NCI-H526 (cell line): ENCODE measurements around the gene LHFPL6.
A peak's percentile ranks its signal among the peaks of the same experiment; 100 is the strongest.

Experiments
- DNase-seq, 2 experiments: peaks; one replicate each; lab custom pipeline; 2025; lab: John Stamatoyannopoulos, UW

The LHFPL6 gene

DNA sequence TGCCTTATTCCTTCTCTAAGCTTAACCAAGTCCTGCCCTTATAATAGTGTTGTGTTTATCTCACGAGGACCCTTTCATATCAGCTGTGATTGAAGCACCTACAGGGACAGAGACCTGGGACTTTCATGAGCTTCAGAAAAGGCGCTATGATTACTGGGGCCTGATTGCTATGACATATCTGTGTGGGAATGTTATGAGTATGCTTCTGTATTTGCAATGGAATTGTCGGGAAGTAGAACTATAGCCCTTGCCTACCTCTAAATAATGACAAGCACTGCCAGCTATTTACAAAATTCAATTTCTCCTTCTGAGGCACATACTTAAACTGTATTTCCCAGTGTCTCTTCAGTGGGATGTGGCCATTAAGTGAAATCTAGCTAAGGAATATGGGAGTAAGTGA is 191.5 kb downstream of the LHFPL6 start:
- no peak for DNase-seq

DNA sequence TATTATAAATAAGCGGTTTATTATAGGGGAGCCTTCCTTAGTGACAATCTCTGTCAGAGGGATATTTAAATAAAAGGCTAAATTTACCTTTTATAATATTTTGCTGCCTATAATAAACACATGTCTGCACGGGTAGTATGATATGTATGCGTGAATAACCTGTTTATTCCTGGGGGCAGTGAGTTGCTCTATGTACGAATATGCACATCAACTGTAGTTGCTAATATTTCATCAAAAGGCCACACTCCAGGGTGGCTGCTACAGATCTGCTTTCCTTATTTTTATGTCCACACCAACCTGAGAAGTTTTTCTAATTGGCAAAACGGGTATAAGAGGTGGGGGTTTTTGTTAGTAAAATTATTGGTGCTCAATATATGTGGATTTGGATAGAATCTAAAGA is 192.0 kb downstream of the LHFPL6 start:
- DNase-seq: no peak

DNA sequence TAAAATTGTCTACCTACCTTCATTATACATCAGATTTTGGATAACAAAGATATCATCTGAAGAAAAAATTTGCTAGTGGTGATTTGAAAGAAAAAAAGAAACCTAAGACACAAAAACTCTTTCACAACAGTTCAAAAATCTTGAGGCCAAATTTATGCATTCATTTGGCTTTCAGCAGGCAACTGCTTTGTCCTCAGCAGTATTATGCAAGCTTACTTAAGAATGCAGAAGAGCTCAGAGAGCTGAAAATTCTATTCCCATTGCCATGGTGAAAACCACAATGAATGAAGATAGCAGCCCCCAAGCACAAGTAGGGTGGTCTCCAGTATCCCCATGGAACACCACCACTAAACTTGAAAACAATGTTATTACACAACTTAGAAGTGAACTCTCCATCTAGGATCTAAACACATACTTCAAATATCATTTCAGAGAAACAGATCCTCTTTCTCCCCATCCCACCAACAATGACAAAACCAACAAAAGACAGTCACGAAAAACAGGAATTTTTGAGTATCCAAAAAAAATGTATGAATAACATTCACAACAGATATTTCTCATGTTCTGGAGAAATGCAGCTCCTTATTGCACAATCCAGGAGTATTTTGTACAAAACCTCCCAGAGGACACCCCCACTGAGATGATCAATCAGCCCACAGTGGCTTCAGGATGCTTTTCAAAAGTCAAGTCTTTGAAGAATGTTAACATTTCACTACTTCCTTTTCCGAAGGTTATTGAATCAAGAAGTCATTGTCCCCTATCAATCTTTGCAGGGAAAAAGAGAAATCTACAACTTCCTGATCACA is 192.7 kb downstream of the LHFPL6 start:
- no peak for DNase-seq

DNA sequence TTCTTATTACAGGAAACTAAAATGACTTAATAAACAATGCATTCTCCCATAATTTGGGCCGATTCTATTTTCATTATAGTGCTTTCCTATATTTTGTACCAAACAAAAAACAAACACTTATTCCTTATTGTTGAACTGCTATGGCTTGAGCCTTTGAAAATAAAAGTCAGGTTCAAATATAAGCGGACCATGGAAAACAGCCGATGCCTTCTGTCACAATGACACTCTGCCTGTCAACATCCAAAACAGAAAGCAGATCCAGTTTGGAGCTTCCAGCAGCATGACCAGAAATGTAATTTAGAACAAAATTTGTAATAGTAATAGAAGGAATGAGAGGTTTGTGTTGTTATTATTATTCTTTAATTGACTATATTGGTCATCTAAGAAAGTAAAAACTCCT is 194.5 kb downstream of the LHFPL6 start:
- DNase-seq: no peak

DNA sequence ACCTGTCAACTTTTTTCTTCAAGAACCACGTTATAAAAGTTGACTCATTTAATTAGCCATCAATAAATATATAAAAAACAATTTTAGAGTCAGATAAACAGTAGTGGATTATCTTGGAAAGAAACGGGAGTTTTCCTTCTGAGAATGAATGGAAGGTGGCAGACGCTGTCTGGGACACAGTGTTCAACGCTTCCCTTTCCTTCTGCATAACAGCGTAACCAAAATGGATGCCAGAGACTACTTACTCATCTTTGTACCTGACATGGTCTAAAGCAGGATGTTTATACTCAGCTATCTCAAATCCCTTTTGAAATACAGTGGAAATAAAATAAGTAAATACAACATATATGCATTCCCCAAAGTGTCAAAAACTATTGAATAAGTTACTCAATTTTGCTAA is 195.2 kb downstream of the LHFPL6 start:
- DNase-seq: no peak

DNA sequence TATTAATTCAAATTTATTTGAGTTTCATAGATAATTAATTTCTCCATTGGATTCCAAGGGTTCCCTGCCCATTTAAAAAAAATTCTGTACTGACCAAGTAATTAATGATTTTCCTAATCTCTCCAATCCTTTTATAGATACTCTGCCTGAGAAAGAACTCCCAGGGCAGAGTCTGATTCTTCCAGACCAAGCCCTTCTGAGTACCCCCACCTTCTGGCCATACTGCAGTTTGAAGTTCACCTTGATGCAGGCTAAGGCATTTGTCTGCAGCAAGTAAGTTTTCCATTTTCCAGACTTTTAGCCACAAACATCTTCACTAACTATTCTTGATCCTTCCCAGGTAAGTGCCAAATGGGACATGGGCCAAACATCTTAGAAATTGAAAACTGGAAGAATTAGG is 195.9 kb downstream of the LHFPL6 start:
- no peak for DNase-seq

DNA sequence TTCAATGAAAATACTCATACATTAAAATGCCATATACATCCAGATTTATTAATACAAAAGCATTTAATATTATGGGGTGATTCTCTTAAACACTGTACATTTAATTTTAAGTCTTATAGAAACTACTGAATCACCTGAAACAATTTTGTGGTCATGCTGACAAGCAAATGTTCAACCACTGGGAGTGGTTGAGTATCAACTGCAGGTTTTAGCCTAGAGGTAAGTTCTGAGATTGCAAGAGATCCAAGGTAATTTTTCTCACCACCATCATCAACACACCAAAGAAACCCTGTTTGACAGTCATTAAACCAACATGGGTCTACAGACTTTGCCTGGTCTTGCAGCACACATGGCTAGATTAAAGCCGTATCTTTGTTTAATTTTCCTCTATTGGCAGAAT is 196.3 kb downstream of the LHFPL6 start:
- peak in 1 of 2 experiments; percentile 18 for DNase-seq

DNA sequence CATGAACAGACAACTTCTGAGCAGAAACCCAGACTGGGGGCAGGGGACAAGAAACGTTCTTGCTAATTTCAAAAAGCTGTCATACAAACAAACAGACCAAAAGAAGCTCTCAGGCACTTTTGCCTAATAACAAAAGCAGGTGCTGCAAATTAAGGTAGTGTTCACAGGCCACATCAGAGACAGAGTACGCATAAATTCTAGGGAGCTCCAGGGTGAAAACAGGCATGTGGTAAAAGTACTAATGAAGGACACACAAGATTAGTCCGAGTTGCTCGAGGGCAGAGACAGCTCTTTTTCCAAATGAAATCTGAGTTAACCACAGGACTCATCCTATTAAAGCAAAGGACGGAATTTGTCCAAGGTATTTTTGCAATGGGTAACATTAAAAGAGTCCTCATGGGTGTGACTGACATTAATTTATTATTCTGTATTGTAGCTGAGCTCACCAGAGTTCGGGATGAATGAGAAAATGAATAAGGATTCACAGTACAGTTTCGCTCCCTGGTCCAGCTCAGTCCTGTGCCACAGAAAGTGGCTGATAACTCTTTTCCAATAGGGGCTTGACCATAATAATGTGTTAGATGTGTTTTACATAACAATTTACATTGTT is 197.3 kb downstream of the LHFPL6 start:
- peak; percentile 62 to 70 for DNase-seq

DNA sequence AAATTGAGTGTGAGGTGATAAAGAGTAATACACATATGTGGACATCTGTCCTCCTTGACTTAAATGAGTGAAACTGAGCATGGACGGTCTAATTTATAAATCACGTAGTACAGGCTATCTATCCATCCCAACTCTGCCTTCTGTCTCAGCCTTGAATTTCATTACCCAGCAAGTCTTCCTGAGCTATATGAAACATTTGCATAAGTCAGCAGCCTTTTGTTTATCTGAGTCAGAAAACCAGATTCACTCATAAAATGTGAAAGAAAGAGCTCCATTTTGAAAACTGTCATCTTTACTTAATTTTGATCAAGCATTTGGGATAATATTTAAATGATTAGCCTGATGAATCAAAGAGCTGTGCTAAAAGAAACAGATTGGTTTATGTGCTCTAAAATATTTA is 197.9 kb downstream of the LHFPL6 start:
- peak; percentile 46 to 77 for DNase-seq

DNA sequence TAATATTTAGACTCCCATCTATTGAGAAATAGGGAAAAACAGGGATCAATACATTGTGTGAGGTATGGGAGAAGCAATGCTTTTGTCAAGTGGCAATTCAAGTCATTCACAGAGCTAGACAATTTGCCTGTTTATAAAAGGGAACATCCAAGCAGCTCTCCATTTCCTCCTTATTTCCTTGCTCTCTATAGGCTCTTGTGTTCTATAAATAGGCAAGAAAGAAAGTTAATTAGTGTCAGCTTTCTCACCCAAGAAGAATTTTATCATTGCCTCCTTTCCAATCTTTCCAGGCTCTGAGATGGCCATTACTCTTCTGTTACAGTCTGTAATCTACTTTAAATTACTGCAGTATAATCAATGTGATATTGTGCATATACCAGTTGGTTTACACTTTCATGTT is 199.9 kb downstream of the LHFPL6 start:
- DNase-seq: no peak

DNA sequence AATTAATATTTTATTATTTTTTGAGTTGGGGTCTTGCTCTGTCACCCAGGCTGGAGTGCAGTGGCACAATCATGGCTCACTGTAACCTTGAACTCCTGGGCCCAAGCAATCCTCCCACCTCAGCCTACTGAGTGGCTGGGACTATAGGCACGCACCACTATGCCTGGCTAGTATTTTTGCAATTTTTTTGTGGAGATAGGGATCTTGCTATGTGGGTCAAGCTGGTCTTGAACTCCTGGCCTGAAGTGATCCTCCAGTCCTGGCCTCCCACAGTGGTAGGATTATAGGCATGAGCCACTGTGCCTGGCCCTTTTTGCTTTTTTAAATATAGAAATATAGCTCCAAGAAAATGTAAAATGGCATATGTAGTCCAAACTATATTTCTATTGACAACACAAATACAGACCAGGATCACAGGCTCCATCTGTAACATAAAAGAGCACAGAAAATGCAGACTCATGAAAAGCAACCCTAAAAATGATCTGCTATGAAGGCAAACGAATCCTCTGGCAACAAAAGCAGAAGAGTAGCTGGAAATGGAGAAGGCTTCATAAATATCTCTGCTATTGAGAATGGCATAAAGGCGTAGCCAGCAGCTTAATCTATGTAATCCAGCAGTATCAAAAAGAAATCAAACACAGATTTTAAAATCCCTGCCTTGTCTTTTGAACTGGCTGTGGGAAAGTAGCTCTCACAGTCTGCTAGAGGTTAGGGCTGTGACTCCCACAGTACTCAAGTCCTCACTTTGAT is 200.6 kb downstream of the LHFPL6 start:
- DNase-seq: no peak

DNA sequence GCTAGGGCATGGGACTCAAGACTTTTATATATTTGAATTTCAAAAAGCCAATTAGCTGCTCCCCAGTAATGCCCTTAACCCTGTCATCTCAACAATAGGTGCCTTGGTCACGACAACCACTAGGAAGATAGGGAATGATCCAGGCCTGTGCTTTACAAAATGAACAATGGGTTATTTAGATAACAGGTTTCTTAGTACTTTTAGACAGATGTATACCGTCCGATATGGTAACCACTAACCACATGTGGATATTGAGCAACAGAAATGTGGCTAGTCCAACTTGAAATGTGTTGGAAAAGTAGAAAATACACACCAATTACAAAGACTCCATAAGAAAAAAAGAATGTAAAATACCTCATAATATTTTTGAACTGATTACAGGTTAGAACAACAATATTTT is 201.2 kb downstream of the LHFPL6 start:
- DNase-seq: peak in 1 of 2 experiments; percentile 51

DNA sequence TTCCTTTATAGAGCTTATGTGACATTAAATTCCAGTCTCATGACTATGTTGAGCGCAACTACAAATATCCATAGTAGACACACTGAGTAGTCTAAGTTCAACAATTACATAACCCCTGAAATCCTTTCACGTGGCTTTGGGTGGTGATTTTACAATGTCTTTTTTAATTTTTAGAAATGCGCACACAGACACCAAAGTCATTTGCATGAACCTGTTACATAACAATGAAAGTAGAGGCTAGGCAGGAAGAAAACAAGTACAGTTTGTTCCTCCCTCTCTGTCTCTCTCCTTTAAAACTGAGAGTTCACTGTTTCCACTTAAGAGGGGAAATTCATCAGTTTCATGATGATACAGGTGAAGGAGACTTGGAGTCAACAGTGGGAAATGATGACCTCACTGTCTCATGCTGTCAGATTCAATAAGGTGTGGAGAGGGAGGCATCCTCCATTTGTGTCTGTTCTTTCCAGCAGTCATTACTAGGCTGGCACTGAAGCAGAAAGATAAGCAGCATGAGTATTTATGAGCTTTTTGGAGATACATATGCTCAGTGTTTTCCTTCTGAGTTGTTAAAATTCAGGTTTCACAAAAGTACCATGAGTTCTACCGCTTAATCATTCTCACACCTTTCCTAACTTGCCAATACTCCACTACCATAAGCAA is 201.8 kb downstream of the LHFPL6 start:
- peak; percentile 77 to 85 for DNase-seq

DNA sequence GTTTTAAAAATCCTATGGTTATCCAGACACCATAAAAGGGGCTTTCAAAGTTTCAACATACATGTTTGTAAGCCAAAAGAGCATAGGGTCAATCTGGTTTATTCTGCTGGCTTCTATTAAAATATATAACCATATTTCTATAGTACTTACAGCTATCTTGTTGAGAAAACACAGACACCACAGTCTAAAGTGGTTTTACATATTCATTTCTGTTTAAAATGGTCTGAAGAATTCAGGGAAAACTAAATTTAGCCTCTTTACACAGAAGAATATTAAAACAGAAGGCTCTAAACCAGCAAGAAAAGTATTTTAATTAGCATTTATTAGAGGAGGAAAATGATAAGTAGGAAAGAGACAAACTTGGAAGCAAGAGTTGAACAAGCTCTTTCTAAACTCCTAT is 203.9 kb downstream of the LHFPL6 start:
- DNase-seq: no peak

DNA sequence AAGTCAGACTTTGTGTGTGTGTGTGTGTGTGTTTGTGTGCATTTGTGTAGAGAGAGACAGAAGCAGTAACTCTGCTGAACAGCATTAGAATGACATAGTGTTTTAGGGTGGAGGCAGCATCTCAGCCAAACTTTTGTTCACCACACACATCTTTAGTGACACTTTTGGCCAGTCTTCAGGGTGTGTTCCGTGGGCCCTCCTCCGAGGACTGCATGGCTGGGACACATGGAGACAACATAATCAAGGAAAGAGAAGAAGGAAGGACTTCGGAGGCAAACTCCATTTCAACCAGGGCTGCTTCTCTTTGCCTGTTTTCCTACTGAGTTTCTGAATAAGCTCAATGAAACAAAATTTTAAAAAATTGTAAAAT is 205.1 kb downstream of the LHFPL6 start:
- no peak for DNase-seq

DNA sequence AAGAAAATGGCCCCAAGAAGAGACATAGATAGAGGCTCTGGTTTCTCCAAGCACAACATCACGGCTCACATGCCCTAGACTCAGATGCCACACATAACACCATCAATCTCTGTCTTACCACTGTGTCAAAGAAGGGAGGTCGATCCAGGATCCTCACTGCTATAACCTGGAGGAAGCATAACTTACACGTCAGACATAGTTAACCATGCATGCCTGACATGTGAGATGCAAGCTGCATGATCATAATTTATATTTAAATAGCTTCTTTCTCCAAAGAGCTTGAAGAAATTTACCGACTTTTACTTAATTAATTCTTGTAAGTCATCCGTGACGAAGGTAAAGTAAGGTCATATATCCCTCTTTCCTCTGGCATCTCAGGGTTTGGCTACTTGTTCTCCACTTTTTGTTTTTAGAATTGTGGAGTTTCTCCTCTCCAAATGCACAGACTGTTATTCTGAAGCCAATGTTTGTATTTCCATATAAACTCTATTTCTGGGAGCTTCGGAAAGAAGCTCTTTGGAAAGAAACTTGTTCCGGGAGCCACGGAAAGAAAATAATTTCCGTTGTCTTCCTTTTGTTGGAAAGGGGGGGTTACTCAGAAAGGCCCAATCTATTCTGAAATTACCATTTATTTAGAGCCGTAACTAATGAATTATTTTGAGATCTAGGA is 205.6 kb downstream of the LHFPL6 start:
- no peak for DNase-seq

DNA sequence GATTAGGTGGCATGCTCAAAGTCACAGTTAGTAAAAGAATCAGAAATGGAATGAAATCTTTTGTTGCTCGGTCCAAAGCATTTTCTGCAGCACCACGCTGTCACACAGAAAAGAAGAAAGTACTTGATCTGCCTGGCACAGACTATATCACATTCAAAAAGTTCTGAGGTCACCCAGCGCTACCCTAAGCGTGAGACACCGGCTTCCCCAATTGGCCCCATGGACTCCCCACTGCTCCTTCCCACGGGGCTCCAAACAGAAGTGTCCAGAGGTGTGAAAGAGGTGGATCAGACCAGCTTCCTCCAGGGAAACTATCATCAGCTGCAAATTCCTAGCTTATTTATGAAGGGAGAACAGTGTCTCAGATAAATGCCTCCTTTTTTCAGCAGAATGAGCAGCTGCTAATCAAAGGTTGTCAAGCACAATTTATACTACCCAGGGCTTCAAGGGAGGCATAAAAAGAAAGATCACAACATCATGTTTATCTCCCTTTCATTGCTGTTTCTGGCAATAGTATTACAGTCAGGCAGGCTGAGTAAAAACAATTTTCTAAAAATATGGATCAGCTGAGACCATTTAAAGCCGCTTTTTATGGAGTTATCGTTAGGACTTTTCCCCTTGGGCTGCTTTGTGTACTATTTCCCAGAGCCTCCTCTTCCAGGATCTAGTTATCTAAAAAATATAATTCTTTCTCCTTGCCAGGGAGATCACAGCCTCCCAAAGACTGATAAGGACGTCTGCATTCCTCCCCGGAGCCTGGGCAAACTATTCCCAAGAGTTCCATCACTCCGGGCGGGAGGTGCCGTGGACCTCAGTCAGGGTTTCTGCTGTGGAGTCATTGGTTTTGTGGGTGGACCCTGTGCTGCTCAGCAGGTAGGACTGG is 208.0 kb downstream of the LHFPL6 start:
- DNase-seq: no peak

DNA sequence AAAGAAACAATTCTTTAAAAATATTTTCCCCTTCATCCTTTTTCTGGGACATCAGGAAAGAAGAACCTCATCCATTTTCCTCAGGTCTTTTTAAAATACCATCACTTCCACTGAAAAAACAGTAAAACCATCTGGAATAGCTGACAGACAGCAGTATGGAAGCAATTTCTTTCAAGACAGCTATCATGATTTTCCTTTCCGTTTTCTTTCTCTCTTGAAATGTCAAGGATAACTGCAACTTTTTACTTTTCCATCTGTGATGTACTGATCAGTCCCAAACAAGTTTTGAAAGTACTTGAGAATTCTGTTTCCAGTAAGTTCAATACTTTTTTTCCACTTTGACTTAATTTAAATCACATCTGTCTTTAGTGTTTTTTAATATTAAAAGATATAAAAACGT is 211.2 kb downstream of the LHFPL6 start:
- no peak for DNase-seq

DNA sequence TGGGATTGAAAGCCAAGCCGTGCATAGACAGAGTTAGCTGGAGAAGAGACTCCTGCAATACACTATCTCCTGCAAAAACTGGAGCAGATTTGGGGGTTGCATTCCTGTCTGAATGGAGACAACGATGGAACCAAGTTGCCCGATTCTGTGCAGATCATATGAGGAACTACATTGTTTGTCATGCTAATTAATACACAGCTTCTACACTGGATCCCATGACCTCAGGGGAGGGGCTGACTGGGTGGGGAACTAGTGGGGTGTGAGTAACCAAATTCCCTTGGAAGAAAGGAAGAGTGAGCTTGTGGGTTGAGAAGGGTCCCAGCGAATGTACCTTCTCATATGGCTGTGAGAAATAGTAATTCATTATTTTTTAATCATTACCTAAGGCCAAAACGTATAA is 214.0 kb downstream of the LHFPL6 start:
- DNase-seq: no peak

DNA sequence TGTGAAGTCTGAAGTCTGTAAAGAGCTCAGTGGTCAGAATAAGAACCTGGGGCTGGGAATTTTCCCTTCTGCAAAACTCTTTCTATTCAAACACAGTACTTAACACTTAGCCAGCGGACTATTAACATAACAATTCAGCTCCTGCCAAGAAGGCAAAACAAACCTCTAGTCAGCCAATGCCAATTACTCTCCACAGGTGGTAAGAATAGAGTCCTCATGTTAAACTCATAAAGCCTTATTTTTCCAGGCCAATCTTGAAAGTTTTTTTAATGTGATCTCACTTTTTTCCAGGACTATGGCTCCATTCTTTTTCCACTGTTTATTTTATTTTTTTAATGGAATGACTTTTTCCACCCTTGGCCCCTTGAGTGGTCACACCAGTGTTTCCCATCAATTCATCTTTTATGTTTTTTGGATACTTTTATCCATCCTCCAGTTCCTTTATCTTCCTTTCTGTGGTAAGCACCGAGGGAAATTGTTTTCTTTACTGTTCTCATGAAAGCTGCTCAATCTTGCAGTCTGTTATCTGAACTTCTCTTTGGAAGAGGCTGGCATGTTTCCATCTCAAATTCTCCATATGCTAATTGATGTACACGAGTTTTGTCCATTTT is 217.3 kb downstream of the LHFPL6 start:
- DNase-seq: no peak

DNA sequence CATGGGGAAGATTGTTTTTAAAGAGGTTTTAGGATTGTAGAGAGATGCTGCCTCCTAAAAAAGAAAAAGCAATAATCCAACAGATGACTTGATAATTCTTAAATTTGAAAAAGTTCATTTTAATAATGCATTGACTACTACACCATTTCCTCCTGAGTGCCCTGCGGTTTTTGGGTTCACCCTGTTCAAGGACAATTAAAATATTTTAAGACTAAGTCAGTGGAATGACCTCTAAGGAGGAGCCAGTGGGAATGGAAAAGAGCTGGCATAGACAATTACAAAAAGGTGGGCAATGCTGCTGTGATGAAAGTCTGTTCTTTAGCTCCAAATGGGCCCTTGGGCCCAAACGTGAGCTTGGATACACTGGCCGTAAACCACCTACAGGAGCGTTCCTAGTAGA is 217.8 kb downstream of the LHFPL6 start:
- no peak for DNase-seq
